ENCODE results near the gene DTWD2.

- TF ChIP-seq CTCF (IDR thresholded peaks at IDR 0.05) (no peak), POLR2A (IDR thresholded peaks at IDR 0.05) (no peak)
Observed at GRCh38 chr5:118963169-118963568, 25.2 kb downstream of the DTWD2 start.

Data from testis (tissue), 2 donors.